ENCODE data around the gene CRYBB2.

DNA sequence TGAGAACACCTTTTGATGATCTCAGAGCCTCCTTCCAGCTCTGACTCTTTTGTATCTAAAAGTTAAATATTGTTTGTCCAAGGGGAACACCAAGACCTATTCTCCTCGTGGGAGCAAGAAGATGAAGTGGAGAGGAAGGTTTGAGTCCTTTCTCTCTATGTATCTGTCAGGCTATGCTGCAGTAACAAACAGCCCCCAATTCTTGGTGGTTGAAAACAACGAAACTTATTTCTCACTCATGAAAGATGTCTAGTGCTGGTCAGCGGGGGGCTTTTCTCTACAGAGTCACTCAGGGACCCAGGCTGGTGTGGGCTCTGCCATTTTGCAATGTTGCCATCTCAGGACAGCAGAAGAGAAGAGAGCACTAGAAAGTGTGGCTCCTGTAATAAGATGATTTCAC lies 6.2 kb upstream of the CRYBB2 start:
- TF ChIP-seq, protein P1, sequence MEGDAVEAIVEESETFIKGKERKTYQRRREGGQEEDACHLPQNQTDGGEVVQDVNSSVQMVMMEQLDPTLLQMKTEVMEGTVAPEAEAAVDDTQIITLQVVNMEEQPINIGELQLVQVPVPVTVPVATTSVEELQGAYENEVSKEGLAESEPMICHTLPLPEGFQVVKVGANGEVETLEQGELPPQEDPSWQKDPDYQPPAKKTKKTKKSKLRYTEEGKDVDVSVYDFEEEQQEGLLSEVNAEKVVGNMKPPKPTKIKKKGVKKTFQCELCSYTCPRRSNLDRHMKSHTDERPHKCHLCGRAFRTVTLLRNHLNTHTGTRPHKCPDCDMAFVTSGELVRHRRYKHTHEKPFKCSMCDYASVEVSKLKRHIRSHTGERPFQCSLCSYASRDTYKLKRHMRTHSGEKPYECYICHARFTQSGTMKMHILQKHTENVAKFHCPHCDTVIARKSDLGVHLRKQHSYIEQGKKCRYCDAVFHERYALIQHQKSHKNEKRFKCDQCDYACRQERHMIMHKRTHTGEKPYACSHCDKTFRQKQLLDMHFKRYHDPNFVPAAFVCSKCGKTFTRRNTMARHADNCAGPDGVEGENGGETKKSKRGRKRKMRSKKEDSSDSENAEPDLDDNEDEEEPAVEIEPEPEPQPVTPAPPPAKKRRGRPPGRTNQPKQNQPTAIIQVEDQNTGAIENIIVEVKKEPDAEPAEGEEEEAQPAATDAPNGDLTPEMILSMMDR (IDR thresholded peaks at IDR 0.05; ENCODE audit: low read depth, low read length, missing input control): no peak
- TF ChIP-seq EGR1 (IDR thresholded peaks at IDR 0.05; ENCODE audit: low read depth in 2 of 2): no peak

All from liver (tissue), 3 donors.